Measurements from ENCODE around the gene NTRK3. TPM values are rescaled to one million over a fixed set of nuclear protein-coding genes. Genes with fewer than 3 reads are reported as not detected.

The NTRK3 gene
- total and polyA plus RNA-seq, 12 donors: 0.45 to 5.6 (median 2.3) TPM

DNA sequence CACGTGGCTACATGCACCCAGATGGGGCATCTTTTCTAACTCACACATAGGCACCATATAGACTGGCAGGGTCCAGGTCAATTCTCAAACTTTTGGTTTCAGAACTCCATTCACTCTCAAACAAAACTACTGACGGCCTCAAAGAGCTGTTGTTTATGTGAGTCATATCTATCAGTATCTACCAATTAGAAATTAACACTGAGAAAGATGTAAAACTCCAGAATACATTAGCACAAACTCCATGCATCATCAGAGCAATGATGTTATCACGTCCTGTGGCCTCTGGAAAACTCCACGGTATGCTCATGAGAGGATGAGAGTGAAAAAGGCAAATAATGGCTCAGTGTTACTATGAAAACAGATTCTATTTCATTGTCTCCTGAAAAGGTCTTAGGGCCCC is 116.1 kb downstream of the NTRK3 start:
- Histone ChIP-seq H3K4me1 (no peaks in the 10 kb centered on the region), H3K9me3 (peaks cover 0 to 5% (median 0%) of the 10 kb centered on the region in 11 donors), H3K27me3 (peaks cover 0 to 15% (median 0%) of the 10 kb centered on the region in 7 donors), H3K36me3 (no peaks in the 10 kb centered on the region), H3K27ac (no peak overlapping the region), H3K4me3 (no peak overlapping the region)
- no peak for DNase-seq
- 68 to 73% methylated on average over 4 of the region's 4 CpGs for WGBS, 2 donors
- no peak for ATAC-seq
- intact Hi-C loops (cut with DNase I): no loop called here
- TF ChIP-seq, protein P1, sequence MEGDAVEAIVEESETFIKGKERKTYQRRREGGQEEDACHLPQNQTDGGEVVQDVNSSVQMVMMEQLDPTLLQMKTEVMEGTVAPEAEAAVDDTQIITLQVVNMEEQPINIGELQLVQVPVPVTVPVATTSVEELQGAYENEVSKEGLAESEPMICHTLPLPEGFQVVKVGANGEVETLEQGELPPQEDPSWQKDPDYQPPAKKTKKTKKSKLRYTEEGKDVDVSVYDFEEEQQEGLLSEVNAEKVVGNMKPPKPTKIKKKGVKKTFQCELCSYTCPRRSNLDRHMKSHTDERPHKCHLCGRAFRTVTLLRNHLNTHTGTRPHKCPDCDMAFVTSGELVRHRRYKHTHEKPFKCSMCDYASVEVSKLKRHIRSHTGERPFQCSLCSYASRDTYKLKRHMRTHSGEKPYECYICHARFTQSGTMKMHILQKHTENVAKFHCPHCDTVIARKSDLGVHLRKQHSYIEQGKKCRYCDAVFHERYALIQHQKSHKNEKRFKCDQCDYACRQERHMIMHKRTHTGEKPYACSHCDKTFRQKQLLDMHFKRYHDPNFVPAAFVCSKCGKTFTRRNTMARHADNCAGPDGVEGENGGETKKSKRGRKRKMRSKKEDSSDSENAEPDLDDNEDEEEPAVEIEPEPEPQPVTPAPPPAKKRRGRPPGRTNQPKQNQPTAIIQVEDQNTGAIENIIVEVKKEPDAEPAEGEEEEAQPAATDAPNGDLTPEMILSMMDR (IDR thresholded peaks at IDR 0.05): no peak

DNA sequence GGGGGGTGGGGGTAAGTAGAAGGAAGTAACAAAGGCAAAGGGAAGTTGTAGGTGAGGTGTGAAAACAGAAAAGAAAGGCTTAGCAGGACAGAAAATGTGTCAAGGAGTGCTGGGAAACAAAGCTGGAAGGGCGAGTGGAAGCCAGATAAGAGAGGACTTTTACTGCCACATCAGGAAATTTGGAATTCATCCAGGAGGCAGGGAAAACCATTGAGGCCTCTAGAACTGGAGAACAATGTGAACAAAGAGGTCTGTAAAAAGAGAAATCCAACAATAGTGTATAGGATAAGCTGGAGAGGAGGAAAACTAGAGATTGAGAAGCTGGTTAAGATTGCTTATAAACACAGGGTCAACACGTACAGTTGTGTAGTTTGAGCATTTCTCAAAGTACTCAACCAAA is 116.6 kb downstream of the NTRK3 start:
- Histone ChIP-seq H3K4me1 (no peaks in the 10 kb centered on the region), H3K36me3 (no peaks in the 10 kb centered on the region), H3K9me3 (peaks cover 0 to 5% (median 0%) of the 10 kb centered on the region in 11 donors), H3K27ac (no peak overlapping the region), H3K27me3 (peaks cover 0 to 18% (median 0%) of the 10 kb centered on the region in 7 donors), H3K4me3 (no peak overlapping the region)
- 47 to 48% methylated on average over 2 of the region's 2 CpGs for WGBS, 2 donors
- intact Hi-C loops (cut with DNase I): no loop called here
- no peak for ATAC-seq
- TF ChIP-seq, protein P1 (IDR thresholded peaks at IDR 0.05): no peak
- DNase-seq: no peak

DNA sequence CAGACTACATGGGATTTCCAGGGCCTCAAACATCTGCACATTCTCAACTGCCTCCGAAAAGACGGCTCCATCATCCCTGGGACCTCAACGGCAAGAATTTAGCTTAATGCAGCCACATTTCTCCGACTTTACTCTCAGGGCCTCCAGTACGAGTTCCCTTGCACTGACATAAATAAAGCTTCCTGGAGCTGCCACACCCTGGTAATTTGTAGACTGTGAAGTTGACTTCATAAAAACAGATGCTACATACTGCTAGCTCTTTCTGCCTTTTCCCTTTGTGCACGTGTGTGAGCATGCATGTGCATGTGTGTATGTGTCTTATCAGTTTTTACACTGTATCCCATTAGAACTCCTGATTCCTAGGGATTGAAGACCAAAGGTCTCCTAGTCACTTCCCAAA is 122.7 kb downstream of the NTRK3 start:
- H3K36me3 ChIP-seq: no peaks in the 10 kb centered on the region
- TF ChIP-seq, protein P1 (IDR thresholded peaks at IDR 0.05): no peak

DNA sequence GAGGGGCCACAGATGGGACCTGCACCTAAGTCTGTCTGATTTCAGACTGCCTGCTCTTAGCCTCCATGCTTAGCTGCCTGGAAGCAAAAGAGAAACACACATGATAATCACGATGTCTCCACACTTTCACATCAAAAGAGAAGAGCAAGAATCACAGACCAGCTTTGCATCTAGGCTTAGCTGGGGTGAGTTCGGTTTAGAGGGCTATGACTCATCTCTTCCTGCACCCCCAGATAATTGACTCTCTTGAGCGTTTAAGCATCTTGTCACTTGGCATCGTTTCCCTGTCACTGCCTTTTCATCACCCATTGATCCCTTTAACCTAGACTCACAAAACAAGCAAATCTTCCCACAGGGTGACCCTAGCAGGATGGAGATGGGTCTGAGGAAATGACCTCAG is 124.0 kb downstream of the NTRK3 start:
- Histone ChIP-seq H3K4me3 (no peak overlapping the region), H3K27ac (no peak overlapping the region), H3K27me3 (peaks cover 0 to 20% (median 0%) of the 10 kb centered on the region in 7 donors), H3K4me1 (no peaks in the 10 kb centered on the region), H3K36me3 (no peaks in the 10 kb centered on the region), H3K9me3 (no peaks in the 10 kb centered on the region)
- intact Hi-C loops (cut with DNase I): no loop called here
- no peak for ATAC-seq
- DNase-seq: no peak
- TF ChIP-seq, protein P1 (IDR thresholded peaks at IDR 0.05): no peak
- 40 to 48% methylated on average over 4 of the region's 4 CpGs for WGBS, 2 donors

More for the DNA sequence above, 122.7 kb downstream of the NTRK3 start:
- no peaks in the 10 kb centered on the region for H3K4me1 ChIP-seq
- no peak overlapping the region for H3K4me3 ChIP-seq
- WGBS, 2 donors: 82 to 83% methylated on average over 6 of the region's 6 CpGs
- DNase-seq: no peak
- ATAC-seq: no peak
- no peak overlapping the region for H3K27ac ChIP-seq
- H3K27me3 ChIP-seq: peaks cover 0 to 20% (median 0%) of the 10 kb centered on the region in 7 donors
- no peaks in the 10 kb centered on the region for H3K9me3 ChIP-seq
- intact Hi-C loops (cut with DNase I): no loop called here
